GM19324 (cell line): ENCODE data around the gene CRISPLD2.

Experiments used
- ATAC-seq: cut with Tn5 transposase; IDR thresholded peaks from one replicate; pipeline ENCODE4 v1.9.1; 2021; ENCODE audit warnings: mild to moderate bottlenecking, moderate library complexity; ENCODE audit not compliant: unreplicated experiment, low FRiP score

The CRISPLD2 gene

DNA sequence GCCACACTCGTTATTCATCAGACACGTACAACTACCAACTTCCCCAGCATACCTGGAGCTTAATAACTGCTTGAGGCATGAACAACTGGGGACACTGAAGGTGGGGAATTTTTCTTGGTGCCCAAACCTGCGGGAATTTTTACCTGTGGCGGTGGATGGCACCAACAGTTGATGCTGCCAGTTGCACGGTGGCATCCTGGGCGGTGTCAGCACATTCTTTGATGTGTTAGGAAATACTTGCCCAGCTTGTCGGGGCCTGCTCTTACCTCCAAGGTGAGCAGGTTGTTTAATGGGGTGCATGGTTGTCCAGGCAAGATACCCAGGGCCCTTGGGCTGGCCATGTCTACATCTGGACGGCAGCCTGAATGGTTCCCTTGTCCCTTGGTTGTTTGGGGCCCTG lies 79.6 kb downstream of the CRISPLD2 start:
- no peak for ATAC-seq

DNA sequence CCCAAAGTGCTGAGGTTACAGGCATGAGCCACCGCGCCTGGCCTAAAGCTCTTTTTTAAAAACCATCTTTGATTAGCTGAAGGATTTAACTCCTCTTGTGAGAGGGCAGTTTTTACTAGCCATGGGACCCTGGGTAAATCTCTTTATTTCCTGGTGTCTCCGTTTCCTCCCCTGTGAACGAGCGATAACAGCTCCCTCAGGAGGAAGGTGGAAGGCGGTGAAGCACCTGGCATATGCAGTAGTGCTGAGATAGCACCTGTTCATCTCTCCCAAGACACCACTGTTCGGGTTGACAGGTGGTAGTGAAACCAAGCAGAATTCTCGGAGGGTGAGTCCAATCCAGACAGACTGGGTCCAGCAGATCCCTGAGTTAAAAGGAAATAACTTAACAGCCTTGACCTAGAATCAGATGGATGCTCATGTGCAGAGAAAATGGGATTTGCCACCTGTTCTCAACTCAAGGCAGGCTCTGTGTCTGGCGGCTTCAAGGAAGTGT lies 86.2 kb downstream of the CRISPLD2 start:
- ATAC-seq = no peak

DNA sequence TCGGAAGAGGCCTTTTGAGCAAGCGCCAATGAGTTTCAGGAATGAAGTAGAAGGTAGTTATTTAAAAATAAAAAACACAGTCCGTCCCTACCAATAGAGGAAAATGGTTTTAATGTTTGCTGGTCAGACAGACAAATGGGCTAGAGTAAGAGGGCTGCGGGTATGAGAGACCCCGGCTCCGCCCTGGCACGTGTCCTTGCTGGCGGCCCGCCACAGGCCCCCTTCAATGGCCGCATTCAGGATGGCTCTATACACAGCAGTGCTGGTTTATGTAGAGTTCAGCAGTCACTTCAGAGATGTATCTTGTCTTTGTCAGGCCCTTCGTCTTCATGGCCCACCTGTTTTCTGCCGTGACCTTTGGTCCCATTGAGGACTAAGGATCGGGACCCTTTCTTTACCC lies 87.3 kb downstream of the CRISPLD2 start:
- ATAC-seq = no peak

DNA sequence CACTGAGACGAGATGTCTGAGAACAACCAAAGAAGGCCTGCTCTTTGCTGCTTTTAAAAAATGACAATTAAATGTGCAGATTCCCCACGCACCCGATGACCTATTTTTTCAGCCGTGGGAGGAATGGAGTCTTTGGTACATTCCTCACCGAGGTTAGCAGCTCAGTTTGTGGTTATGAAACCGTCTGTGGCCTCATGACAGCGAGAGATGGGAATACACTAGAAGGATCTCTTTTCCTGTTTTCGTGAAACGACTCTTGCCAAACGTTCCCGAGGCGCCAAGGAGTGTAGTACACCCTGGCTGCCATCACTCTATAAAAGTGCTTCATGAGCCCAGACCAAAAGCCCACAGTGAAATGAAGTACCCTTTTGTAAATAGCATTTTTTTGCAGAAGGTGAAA lies 87.8 kb downstream of the CRISPLD2 start:
- no peak for ATAC-seq

DNA sequence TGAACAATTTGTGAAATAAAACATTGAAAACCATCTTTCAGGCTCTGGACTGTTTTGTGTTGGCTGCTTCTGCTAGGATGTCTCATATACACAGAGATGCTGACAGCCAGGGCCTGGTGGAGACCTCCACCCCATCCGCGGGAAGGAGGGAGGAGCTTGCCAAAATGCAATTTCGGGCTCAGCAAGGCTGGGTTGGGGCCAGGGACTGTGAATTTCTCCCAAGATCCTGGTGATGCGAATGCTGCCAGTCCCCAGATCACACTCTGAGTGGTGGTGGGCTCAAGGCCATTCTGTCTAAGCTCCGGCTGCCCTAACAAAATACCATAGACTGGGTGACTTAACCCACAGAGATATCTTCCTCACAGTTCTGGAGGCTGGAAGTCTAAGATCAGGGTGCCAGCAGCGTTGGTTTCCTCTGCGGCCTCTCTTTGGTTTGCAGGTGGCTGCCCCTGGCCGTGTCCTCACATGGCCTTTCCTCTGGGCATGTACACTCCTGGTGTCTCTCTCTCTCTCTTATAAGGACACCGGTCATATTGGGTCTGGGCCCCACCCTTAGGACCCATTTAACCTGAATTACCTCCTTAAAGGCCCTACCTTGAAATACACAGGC lies 89.8 kb downstream of the CRISPLD2 start:
- no peak for ATAC-seq

DNA sequence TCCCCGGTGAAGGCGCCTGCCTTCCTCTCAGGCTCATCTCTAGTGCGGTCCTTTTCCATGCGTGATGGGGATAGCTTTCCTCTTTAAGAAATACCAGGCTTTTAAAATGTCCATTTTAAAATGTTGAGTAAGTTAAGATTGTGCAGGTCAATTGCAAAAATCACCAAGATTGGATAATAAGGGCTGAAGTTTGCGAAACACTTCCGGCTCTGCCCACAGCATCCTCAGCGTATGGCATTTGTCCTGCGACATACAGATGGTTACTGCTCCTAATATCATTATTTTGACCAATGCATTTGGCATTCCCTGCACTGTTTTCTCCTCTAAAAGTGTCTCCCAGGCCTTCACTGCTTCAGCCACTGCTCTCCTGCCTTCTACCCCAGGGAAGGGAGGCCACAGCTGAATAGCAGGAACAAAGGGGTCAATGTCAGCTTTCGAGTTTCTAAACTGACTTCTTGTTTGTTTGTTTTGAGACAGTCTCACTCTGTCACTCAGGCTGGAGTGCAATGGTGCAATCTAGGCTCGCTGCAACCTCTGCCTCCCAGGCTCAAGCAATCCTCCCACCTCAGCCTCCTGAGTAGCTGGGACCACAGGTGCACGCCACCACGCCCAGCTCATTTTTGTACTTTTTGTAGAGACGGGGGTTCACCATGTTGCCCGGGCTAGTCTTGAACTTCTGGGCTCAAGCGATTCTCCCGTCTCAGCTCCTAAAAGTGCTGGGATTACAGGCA lies 91.9 kb downstream of the CRISPLD2 start:
- no peak for ATAC-seq

DNA sequence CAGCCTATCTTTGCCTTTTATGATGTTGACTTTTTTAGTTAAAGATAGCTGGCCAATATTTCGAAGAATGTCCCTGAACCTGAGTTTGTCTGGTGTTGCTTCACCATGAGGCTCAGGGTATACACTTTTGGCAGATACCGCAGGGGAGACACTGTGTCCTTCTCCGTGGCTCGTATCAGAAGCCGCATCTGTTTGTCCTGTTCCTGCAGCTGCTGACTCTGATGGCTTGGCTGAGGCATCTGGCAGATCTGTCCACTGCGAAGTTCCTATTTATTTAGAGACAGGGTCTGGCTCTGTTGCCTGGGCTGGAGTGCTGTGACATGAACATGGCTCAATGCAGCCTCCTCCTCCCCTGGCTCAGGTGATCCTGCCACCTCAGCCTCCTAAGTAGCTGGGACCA lies 93.5 kb downstream of the CRISPLD2 start:
- no peak for ATAC-seq

DNA sequence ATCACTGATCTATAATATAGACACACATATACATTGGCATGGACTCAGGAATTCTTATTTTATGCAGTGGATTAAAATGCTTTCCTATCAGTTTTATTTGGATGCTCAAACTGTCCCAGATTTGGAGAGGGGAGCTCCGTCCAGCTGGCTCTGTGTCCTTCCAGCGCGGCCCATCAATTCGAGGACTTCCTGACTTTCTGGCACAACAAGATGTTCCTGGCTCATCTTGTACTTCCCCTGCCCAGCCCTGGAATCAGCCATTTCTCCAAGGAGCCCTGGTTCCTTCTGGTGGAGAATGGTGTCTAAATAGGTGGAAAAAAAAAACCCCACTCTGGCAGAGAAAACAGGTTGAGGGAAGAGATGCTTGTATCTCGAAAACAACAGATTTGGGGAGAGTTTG lies 94.5 kb downstream of the CRISPLD2 start:
- ATAC-seq = no peak

DNA sequence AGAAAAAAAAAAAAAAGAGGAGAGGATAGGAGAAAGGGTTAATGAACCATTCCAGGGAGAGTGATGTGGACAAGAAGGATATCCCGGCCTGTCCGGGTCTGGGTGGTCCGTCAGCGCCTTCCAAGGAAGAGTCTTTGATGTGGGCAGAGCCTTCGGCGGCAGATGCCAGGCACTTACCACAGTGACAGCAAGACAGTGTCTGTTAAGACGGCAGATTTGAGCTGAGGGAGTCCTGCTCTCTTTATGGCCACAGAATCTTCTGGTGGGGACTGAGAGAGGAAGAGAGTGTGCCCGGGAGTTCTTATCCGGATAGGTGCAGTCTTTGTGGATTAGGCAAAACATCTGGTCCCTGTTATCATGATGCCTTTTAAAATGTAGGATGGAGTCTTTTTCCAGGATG lies 96.4 kb downstream of the CRISPLD2 start:
- ATAC-seq = no peak

DNA sequence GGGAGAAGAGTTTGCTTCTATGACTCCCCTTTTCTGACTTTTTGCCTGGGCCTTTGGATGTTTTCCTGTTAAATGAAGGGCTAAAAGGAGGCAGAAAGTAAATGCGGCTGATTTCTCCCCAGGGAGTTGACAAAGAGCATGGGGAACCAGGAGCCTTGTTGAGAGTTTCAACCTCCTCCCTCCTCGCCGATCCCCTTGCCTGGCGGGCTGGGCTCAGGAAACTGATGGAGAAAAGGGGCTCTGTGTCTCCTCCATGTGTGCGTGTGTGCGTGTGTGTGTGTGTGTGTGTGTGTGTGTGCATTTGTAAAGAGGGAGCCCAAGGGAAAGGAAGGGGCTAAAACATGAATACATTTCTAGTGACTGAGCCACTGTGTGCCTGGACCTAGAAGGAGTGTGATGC lies 97.1 kb downstream of the CRISPLD2 start:
- no peak for ATAC-seq

DNA sequence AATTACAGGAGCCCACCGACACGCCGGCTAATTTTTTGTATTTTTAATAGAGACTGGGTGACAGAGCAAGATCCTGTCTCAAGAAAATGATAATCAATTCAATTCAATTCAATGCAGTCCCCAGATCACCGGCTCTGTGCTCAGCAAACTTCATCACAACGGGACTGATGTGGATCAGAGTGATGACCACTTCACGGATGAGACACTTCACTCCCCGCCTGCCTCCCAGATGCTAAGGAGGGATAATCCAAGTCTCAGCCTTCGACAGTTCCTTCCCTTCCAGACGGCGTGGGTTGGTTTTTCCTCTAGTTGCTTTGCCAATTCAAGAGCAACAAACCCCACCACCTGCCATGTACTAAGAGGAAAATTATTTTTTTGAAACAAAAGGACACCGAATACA lies 97.7 kb downstream of the CRISPLD2 start:
- ATAC-seq = no peak

DNA sequence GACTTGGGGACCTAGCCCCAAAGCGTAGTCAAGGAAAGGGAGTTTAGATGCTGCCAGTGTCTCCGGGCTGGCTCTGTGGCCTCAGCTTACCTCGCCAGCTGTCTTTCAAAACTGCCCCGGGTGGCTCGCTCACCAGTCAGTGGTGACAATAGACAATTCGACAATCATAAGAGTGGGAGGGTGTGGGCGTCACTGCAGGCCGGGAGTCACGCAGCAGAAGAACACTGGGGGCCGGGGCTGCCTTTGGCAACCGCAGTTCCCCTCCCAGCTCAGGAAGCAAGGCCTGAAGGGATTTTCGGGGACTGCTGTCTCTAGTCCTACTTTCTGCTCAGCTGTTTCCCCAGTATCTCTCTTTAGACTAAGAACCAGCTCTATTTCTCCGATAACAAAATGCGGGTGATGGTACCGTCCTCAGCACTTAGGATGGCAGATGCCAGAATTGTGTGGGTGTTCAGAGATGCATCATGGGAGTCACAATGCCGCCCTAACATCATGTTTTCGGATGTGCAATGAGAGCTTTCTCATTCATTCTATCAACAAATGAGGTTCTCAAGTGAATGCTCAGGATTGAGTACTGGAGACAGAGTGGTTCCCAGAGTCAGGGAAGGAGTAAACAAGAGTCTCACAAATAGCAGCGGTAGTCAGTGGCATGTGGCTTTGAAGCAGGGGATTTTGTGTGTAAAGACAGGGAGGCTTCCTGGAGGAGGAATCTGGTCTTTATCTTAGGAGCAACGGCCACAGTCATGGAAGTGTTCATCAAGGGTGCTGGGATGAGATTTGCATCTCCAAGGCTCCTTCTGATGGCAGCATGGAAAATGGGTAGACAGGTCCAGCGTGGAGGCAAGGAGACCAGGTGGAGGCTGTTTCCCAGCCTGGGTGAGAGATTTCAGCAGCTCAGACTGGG lies 98.5 kb downstream of the CRISPLD2 start:
- ATAC-seq = no peak

DNA sequence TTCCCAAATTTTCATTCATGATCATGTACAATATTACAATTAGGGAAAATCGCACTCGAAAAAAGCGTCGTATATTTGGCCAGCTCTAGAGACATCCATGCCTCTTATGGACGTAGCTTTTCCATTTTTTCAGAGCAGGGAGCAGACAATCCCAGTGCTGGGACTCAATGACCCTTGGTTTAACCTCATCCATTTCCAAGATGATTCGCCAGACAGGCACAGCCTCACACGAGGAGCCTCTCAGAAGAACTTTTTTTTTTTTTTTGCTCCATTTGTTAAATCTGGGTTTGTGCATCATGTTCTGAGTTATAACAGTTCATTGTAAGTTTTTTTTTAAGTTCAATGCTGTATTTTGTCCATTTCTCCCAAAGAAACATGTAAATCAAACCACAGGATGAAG lies 99.5 kb downstream of the CRISPLD2 start:
- no peak for ATAC-seq

DNA sequence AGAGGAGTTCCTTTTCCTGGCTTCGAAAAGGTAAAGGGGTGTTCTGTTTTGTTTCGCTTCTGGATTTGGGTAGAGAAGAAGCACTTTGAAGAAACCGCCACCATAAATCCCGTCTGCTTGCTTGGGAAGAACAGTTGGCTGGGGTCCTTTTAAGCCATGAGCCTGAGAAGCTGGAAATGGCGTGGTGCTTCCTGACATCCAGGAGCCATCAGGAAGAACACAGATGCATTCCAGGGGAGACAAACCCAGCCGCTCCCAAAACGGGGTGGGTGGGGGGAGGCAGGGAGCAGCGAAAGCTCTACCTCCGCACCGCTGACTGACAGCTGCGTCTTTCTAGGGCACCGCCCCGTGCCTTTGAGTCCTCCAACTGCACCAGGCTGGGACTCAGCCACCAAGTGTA lies 99.9 kb downstream of the CRISPLD2 start:
- no peak for ATAC-seq

DNA sequence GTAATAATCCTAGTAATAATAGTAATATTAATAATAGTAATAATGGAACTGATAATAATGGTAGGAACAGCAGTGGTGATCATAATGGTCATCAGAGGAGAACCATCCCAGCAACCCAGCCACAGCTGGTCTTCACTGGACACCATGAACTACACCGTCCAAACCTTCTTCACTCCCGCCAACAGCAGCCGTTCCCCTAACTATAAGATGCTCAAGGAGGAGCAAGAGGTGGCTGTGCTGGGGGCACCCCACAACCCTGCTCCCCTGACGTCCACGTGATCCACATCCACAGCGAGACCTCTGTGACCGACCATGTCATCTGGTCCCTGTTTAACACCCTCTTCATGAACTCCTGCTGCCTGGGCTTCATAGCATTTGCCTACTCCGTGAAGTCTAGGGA lies 100.5 kb downstream of the CRISPLD2 start:
- no peak for ATAC-seq

DNA sequence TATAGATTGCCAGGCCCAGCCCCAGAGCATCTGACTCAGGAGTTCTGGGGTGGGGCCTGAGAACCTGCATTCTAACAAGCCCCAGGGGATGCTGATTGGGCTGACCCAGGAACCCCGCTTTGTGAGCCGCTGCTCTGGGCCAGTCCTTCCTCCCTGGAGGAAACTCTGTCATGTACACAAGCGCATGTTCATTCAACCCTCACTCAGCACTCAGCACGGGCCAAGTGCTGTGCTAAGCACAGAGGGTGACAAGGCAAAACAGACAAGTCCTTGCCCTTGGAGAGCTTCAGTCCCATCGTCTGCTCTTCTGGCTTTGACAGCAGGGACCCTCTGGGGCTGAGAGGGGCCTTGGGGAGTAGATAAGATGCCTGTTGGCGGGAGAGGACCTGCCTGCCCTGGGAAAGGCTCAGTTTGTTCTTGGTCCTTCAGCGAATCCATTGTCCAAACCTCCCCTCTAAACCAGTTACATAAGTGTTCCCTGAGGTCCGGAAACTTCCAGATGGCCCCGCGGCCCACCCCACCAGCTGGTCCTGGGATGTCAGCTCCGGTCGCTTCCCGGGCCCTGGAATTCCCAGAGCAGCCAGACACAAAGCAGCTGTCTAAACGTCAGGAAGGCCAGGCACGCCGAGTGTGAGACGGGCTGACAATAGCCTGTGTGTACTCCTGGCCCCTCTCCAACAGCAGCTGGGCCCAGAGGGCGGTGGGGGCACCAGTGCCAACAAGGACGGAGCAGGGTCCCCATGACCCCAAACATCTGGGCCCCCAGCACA lies 102.8 kb downstream of the CRISPLD2 start:
- ATAC-seq = no peak

DNA sequence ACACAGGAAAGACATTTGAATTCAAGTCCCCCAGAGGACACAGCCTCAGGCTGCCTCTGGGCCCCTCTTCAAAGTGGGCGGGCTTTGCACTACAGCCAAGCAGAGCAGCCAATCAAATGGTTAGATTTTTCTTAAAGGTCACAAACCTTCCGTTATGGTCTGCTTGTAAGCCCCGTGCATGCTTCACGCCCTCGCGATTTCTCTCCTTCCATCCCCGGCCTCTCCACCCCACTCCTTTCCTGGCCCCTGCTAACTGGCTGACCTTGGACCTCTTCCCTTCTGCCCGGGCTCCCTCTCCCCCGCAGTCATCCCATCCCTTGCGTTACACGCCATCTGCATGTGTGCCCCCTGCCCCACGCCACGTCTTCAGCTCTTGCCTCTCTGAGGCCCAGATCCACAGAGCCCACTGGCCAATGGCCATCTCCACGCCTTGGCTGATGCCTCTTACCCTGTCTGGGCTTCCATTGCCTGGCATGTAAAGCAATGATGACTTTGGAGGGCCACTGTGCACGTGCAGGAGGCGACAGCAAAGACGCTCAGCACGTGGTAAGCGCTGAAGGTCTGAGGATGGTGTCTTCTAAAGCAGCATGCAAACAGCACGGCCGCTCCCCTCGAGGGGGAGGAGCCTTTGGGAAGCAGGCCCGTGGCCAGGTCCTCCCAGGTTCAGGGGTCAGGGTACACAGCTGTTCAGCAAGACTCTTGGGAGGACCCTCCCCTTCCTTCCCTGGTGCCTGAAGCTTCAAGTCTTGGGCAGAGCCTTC lies 104.7 kb downstream of the CRISPLD2 start:
- no peak for ATAC-seq

DNA sequence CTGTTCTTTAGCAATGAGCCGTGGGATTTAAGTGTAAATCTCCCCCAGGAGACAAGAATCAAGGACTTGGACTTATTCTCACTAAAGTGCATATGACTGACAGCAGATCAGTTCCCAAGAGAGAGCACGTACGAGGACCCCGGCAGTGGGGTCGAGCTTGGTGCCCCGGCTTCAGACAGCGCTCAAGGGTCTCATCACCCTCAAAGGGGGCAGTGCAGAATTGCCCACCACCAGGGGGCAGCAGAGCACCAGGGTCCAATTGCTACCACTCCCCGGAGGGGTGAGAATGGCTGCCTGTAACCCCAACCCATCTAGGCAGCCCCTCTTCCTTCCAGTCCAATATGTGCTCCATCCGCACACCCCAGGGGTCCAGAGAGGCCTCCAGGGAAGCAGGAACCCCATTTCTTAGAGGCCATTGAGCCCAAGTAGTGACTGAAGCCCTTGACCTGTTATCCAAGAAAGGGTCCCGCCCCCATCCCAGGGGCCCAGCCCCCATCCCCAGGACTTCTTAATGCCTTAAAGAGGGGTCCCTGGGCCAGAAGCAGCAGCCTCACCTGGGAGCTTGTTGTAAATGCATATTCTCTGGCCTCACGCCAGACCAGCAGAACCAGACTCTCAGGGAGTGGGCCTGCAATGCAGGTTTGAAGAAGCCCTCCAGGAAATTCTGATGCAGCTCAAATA lies 105.4 kb downstream of the CRISPLD2 start:
- ATAC-seq = no peak

DNA sequence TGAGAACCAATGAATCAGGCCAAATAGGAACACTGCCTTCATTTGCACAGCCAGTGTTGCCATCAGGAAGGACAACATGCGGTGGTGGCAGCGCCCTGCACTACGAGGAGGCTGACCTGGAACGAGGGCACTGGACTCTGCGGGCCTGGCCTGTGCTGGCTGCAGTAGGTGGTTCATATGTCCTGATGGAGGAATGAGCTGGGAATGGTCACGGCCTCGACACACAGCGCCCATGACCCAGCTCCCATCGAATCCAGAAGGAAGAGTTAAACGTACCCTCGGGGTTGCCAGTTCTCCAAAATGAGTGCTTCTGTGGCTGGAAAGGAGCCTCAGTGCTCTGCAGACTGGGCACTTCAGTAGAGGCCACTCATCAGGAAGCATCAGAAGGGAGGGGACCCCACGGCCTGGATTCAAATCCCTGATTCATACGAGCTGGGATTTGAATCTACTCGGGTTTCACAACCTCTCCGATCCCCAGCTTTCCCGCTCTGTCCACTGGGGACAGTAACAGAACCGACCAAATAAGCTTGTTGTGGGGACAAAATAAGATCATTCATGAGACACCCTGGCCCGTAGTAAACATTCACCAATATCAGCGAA lies 106.1 kb downstream of the CRISPLD2 start:
- no peak for ATAC-seq
